Measurements from ENCODE around the gene CSTF2.

- TF ChIP-seq NR3C1 (CRISPR knock-in tag; IDR thresholded peaks at IDR 0.05) (no peak), CTCF (IDR thresholded peaks at IDR 0.05 in 2 of 3, conservative IDR thresholded peaks at IDR 0.05 in 1 of 3; ENCODE audit: insufficient read depth in 2 of 3, low read depth in 1 of 3, low read length in 3 of 3) (no peak), GTF2F1 (IDR thresholded peaks at IDR 0.05; ENCODE audit: low read depth, low read length) (no peak), ATF4 (CRISPR knock-in tag; IDR thresholded peaks at IDR 0.05) (no peak), FOXP4 (CRISPR knock-in tag; IDR thresholded peaks at IDR 0.05; ENCODE audit: borderline replicate concordance) (no peak)
Observed at GRCh38 chrX:100830143-100830542, 10.0 kb downstream of the CSTF2 start.
